Measurements from ENCODE around the gene ANKRD11.
"Not testable (repeated sequence)": the region's sequence is repeated elsewhere in the genome, so short reads cannot be mapped to it uniquely, and the experiment has no call there.

The ANKRD11 gene

GRCh38 chr16:89476811-89477261 lies 13.5 kb downstream of the ANKRD11 start:
- DNase-seq = no peak

- no peak for DNase-seq
These were observed 14.0 kb downstream of the ANKRD11 start for GRCh38 chr16:89476379-89476778.

- no peak for DNase-seq
These were observed 15.2 kb downstream of the ANKRD11 start for GRCh38 chr16:89475144-89475543.

- DNase-seq = no peak
These were observed 16.5 kb downstream of the ANKRD11 start for GRCh38 chr16:89473791-89474414.

GRCh38 chr16:89473136-89473712 lies 17.1 kb downstream of the ANKRD11 start:
- DNase-seq = no peak

- DNase-seq = no peak
These were observed 17.7 kb downstream of the ANKRD11 start for GRCh38 chr16:89472711-89473075.

GRCh38 chr16:89467382-89467781 lies 23.0 kb downstream of the ANKRD11 start:
- no peak for DNase-seq

- no peak for DNase-seq
These were observed 23.4 kb downstream of the ANKRD11 start for GRCh38 chr16:89466920-89467319.

GRCh38 chr16:89463312-89463711 lies 27.0 kb downstream of the ANKRD11 start:
- not testable (repeated sequence) for DNase-seq

- DNase-seq = not testable (repeated sequence)
These were observed 27.7 kb downstream of the ANKRD11 start for GRCh38 chr16:89462639-89463038.

GRCh38 chr16:89461890-89462289 lies 28.5 kb downstream of the ANKRD11 start:
- DNase-seq = not testable (repeated sequence)

- DNase-seq = no peak
These were observed 29.8 kb downstream of the ANKRD11 start for GRCh38 chr16:89460556-89460955.

GRCh38 chr16:89458967-89459366 lies 31.4 kb downstream of the ANKRD11 start:
- no peak for DNase-seq

- DNase-seq = no peak
These were observed 31.8 kb downstream of the ANKRD11 start for GRCh38 chr16:89458551-89458950.

- no peak for DNase-seq
These were observed 33.9 kb downstream of the ANKRD11 start for GRCh38 chr16:89456419-89456959.

- no peak for DNase-seq
These were observed 34.7 kb downstream of the ANKRD11 start for GRCh38 chr16:89455692-89456091.

GRCh38 chr16:89455178-89455577 lies 35.2 kb downstream of the ANKRD11 start:
- no peak for DNase-seq

- not testable (repeated sequence) for DNase-seq
These were observed 35.8 kb downstream of the ANKRD11 start for GRCh38 chr16:89454378-89455125.

GRCh38 chr16:89453501-89454321 lies 36.6 kb downstream of the ANKRD11 start:
- DNase-seq = no peak

GRCh38 chr16:89452925-89453324 lies 37.4 kb downstream of the ANKRD11 start:
- no peak for DNase-seq

GRCh38 chr16:89452241-89452640 lies 38.1 kb downstream of the ANKRD11 start:
- no peak for DNase-seq

- no peak for DNase-seq
These were observed 39.8 kb downstream of the ANKRD11 start for GRCh38 chr16:89450537-89450936.

Data from NCI-H2081 treated with DMSO at 0.1 percent for 48 hours (cell line).